Transverse colon (tissue), 4 donors: ENCODE data around the gene GSDMA.

Source experiments
- CTCF ChIP-seq, 5 experiments: fragments of 200-600 bp in 3 of 5; fragments of 450-650 bp in 2 of 5; sonication (generic) in 3 of 5; IDR thresholded peaks; 1 replicate in 2 of 5; 2 replicates in 3 of 5; pipeline ENCODE4 v1.5.1; 2016 to 2017; ENCODE audit warnings: antibody characterized with exemption in 5 of 5, inconsistent platforms in 3 of 5, mild to moderate bottlenecking in 2 of 5, moderate library complexity in 1 of 5
- POLR2AphosphoS5 ChIP-seq, 3 donors: sonication (generic); formaldehyde crosslinking; IDR thresholded peaks; one replicate each; pipeline ENCODE4 v1.6.1; 2016; ENCODE audit warnings: antibody characterized with exemption in 3 of 3

GRCh38 chr17:39926135-39926587 lies 36.6 kb upstream of the GSDMA start:
- TF ChIP-seq CTCF (IDR thresholded peaks at IDR 0.05), result no peak
- no peak for TF ChIP-seq POLR2AphosphoS5 (IDR thresholded peaks at IDR 0.05)
